ENCODE results near the gene DCLK2.
A peak's percentile ranks its signal among the peaks of the same experiment; 100 is the strongest.

DCLK2 gene

DNA sequence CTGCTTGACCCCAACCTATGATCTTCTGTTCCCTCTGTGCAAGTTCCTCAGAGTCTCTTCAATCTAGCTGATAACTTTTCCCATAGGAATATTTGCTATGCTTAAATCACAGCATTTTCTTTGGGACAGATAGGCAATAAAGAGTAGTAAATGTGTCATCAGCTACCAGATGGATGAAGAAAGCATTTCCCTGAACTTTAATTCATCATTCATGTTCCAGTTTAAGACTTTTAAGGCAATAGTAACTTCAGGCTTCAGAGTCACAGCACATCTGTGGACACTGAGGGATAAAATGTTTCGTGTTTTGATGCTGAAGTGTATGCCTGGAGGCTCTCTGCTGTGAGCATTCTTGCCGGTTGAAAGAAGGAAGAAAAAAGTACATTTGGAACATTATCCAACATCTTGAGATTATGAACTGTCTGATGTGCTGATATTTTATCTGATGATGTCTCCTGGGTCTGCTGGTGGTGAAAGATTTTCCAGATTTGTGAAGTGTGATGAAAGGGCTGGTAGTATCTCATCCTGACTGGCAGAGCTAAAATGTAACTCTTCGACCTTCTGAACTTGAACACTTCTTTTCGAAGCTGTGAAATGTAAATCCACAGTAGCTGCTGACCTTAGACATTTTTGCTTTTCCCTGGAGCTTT, 133.7 kb downstream of the DCLK2 start:
- DNase-seq = no peak

DNA sequence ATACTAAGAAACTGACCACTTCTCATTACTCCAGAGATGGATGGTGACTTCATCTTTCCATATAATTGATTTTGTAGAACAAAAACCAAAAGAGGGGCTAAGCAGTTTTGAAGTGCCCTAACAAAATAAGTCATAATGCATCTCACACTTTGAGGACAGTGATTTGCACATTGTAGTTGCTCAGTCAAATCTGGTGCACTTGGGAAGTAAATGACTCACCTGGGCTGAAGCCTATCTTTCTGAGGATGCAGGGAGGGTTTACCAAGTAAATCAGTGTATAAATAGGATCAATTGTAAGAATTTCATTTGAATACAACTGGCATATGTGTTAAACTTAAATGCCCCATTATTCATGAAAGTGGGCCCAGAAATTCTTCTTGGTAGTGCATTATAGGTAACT, 134.2 kb downstream of the DCLK2 start:
- no peak for DNase-seq

DNA sequence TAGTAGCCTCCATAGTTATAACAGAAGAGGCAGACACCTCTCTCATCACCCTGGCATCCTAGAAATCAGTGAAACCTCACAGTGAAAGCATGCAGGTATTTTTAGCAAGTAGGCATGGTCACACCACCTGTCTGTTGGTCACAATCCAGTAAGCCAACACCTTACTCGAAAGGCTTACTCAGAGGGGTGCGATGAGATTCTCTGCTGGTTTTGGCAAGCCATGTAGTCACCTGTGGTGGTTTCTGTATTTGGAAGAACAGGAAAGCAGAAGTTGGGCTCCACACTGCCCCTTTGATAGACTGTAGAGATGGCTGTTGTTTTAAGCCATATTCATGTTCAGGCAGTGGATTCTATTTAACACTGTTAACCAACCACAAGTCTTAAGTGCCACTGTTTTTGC, 134.7 kb downstream of the DCLK2 start:
- peak in 3 of 14 donors; percentile 27 to 97 (median 48) for DNase-seq

DNA sequence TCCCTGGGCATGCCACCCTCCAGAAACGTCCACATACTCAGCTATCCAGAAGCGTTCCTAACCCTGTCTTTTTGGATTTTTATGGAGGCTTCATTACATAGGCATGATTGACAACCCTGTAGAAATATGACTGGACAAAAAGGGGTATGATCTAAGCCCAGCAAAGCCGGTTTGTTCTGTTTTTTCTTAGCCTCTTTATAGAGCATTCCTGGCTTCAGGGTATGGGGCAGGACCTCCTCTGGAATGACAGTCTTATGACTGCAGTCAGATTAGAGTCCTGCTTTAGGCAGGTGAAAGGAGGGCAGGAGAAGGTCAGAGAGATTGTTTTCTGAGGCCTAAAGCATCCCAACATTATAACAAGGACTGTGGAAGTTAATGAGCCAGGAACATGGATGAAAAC, 137.4 kb downstream of the DCLK2 start:
- no peak for DNase-seq

DNA sequence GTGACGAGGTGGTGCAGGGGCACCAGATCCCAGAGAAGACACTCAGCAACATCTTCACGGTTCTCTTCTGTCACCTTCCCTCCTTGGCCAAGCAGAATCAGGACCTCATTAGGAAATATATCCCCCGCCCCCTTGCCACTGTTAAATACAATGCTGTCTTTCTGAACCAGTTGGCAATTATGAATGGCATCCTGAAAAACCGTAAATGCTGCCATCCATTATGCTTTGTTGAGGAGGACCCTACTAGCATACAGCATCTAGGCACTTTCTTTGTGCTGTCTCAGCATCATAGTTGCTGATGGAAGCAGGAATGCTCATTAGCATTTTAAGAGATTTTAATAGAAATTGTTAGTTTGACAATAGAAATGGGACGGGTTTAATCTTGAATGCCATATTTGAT, 138.5 kb downstream of the DCLK2 start:
- DNase-seq = peak in 5 of 14 donors; percentile 10 to 42 (median 19)

DNA sequence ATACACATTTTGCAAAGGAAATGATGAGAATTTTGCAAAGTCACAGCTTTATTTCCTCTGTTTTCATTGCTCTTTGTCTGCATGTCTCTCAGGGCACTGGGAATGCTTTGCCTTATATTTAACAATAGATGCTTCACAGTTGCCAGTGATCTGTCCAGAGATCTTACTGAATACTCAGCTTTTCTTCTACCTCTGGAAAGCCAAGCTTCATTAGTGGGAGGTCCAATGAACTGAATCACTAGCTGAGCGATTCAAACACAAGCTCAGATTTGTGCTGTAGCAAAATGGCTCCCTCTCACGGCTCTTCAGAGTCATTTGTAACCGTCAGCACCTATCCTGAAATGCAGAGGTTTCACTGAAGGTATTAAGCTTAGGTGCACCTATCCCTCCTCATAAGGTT, 138.9 kb downstream of the DCLK2 start:
- DNase-seq = peak in 5 of 14 donors; percentile 10 to 21 (median 14)

DNA sequence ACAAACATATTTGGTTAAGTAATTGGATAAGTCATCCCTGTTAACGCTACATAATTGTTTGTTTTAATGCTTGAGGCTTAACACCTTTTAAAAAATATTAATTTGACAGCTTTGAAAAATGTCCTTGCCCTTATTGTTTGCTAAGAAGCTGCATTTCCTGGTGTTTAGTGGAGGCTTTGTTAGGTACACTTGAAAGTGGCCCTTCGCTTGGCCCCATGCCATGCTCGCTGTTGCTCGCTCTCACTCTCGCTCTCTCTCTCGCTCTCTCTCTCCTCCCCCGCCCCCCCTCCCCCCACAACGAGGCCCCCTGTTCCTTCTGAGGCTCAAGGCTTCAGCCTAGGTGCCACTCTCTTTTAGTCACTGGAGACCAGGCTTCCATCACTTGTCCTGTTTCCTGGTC, 139.6 kb downstream of the DCLK2 start:
- peak in 2 of 14 donors; percentile 6 to 16 for DNase-seq

DNA sequence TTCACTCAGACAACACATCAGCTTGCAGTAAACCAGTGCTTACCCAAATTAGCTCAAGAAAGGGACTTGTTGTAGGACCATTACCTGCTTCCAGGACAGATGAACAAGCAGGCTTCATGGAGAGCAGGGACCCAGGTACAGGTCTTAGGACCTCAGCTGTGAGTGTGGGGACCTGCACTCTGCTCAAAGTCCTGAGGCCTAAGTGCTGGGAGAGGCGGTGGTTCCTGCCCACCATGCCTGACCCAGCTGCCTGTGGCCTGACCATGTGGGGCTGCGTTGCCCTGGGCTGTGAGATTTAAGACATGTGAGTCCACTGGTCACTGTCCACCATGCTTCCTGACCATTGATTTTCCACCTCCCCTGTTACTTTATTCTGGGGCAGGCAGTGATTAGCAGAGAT, 140.2 kb downstream of the DCLK2 start:
- DNase-seq = no peak

DNA sequence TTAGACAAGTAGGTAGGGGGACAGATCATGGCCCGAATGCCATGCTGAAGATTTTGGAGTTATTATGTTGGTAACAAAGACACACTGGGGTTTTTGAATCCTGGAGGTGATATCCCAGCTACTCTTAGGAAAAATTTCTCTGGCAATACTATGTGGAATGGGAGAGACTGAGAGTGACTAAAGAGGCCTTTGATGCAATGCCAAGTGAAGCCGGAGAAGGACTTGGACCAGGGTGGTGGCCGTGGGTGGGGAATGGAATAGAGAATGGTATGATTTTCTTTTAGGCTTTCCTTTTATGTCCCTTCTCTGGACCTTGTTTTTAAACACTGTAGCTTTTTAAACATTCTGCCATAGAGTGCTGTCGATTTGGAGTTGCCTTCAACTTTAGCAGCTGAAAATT, 141.6 kb downstream of the DCLK2 start:
- no peak for DNase-seq

DNA sequence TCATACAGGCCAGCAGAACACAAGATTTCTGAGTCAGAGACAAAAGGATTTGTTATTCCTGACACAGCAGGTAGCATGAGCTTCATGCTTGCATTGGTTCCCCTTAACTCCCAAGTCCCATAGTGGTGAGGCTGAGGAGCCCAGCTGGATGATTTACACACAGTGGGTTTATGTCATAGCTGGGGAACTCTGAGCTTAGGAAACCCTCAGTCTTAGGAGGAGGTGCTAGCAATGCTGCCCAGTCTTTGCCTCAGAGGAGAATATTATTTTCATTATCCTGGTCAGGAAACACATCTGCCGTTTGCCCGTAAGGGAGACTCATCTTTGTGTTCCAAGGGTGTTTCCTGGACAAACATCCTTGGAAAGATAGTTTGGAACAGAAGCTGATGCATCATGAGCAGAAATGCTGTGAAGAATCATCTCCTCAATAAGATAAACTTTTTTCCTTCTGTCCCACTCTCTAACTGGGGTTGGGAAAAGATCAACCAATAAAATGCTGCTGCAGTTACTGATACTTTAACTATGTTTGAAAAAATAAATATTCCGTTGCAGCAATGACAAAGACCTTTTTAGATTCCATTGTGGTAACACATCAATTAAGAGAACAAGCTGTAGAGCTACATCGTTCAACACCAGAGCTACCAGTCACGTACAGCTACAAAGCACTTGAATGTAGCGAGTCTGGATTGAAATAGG, 146.8 kb downstream of the DCLK2 start:
- DNase-seq = no peak

DNA sequence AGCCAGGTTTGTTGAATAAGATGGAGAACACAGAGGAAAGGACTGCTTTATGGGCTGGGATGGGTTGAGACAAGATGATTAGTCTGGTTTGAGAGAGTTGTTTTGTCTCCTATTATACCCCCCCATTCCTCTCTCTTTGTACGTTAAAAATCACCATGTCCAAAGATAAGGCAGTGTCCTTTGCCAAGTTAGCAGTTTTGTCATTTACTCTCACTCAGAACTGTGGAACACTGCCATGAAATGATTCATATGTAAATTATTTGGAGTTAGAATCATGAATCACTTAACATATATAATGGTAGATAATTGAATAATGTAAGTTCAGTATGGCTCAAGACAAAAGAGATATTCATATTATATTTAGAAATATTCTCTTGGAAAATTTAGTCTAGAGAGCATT, 151.3 kb downstream of the DCLK2 start:
- DNase-seq = no peak

DNA sequence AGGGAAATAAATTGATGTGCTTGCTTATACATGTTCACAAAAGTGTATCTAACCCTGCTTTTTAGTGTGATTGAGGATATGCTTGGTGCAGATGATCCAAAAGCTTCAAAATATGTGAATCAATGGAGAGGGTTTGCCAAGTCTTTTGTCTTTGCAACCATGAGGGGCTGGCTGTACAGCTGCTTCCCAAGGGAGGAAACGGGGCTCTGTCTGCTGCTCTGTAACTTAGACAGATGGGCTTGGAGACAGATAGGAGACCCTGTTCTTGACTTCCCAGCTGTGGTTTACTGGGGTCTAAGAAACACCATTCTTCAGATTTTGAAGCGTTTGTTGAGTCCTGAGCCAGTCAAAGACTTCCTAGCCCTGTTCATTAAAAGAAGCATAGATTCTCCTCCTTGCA, 152.3 kb downstream of the DCLK2 start:
- DNase-seq = no peak

DNA sequence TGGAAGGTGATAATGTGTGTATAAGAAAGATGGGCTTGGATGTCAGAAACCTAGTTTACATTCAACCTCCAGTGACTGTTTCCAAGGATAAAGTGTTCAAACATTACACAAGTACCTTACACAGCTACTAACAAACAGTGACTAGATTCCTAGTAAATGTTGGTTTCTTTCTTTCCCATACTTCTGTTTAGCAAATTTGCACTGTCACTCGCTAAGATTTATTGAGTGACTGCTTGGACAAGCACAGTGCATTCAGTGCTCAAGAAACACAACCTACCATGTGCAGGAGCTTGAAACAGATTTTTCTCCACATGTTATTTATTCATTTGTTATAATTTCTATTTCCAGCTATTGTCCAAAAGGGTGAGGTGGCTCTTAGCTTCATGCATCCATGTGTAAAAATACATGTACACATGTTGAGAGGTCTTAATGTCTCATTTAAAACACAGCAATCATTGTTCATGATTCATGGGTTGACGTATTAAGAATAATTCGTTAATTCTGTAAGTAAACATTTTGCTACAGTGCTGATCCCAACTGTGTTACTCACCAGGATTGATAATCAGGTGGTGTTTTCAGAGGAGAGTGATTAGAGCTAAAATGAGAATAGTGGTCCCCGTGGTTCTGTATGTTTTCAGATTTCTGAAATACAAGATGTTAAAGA, 153.0 kb downstream of the DCLK2 start:
- DNase-seq = no peak

DNA sequence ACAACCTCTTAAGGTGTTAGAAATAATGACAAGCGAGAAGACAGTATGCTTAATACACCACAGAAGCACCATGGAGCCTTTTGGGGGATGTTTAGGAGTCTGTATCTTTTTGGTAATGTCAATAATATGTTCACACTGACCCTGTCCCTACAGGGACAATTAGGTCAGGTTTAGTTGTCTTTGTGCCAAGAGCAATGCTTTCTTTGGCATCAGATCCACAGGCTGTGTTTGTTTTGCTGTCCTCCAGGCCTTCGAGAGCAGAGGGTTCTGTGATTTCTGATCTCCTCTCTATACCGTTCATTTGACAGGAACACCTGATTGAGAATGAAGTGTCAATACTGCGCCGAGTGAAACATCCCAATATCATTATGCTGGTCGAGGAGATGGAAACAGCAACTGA, 153.8 kb downstream of the DCLK2 start:
- no peak for DNase-seq

DNA sequence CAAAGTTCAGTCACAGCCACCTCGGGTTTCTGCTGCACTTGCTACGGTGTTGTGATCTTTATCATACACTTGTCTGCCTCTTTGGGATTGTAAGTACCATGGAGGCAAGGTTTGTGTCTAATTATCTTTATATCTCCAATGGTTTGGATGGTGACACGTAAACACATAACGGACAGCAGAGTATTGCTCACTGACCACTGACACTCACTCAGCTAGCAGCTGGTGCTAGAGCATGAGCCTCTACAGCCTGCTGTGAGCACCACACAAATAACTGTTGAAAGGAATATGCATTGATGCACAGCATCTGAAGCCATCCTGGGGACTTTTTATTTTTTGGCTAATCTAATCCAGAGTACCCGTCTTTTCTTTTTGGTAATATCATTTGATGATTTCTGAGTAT, 156.0 kb downstream of the DCLK2 start:
- no peak for DNase-seq

DNA sequence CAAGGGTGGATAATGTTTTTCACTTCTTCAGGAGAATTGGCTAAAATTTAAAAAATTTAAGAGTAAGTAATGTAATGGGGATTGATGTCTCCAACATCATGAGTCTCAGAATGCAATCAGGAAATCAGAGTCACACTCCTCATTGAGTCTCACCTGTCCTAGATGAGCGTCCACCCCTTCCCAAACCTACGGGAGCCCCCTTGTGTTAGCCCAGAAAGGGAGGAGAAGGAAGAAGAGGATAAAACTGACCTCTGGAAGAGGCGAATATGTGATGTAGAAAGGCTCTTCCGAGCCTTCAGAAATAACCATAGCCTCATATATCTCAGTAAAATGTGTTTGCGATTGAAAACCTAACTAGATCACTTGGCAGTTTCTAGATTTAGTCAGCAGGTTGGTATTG, 157.1 kb downstream of the DCLK2 start:
- DNase-seq = no peak

DNA sequence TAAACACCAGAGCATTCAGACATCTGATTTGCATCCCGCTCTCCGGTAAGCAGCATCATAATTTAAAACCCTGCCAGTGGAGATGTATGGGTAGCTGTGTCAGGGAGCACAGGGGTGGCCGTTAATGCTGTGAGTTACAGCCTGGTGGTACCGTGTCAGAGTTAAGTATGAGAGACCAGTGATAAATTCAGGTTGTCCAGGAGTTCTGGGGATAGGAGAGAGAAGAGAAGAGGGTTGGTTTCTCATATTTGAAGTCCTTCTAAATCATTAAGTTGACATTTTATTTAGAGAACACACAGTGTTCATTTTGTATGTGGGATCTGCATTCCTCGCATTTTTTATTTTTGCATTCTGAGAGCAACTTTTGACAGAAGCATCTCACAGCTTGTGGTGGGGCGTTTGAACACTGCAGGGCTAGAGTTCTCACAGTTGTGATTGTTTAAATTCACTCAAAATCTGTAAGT, 157.6 kb downstream of the DCLK2 start:
- DNase-seq = no peak

DNA sequence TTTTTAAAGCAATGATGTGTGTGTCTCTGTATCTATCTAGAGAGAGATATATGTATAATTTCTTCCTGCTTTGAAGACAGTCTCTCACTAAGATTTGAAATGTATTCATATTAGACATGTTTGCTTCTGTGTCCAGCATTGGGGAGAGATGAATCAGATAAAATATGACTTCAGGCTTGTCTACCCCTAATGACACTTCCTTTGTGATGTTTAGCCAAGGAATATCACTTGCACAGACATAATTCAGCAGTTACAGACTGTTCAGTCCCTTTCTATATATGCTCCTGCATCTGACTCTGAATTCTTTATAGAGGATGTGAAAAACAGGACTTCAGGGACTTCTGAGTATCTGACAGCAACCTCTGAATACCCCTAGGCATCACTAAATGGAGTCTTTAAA, 158.4 kb downstream of the DCLK2 start:
- DNase-seq = no peak

DNA sequence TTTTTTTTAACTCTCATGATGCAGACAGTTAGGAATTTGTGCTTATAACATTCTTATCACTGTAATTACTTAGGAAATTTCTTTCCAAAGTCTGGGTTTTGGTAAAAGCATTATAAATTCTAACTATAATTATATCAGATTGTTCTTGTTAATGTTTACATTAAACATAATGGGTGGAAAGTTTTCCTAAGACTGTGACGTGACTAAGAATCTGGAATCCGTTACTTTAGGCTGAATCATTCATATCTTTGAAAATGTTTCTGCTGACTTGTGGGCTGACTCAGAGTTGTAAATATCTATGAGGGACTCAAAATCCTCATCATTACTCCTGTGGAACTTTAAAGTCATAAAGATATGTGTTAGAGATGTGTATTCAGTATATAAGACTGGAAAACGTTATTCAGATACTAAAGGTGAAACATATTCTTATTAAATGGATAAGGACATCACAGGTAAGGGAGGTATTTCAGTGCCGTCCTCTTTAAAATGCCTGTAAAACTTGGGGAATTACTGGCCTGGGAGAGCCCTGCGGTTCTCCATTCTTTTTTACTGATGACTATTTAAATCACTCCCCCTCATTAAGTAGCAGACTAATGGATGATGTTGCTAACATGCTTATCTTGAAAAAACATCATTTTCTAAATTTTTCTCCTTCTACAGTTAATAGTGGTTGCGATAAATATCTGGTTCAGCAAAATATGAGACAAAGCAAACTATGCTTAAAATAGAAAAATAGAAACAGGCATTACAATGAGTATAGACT, 159.0 kb downstream of the DCLK2 start:
- no peak for DNase-seq

DNA sequence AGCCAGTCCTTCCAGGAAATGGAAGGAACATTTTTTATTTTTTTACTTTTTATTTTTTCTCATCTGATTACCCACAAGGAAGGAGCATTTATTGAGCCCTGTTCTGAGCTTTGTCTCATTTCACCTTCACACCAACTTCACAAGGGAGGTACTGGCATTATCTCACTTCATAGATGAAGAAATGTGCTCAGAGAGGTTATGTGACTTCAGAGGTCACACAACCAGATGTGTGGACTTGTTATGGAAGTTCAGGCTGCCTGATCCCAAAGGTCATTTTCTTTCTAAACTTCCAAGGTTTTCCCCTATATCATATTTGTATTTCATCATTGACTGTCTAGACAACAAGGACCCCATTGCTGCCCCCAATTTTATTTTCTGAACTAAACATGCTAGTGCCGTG, 160.3 kb downstream of the DCLK2 start:
- DNase-seq = no peak

DNA sequence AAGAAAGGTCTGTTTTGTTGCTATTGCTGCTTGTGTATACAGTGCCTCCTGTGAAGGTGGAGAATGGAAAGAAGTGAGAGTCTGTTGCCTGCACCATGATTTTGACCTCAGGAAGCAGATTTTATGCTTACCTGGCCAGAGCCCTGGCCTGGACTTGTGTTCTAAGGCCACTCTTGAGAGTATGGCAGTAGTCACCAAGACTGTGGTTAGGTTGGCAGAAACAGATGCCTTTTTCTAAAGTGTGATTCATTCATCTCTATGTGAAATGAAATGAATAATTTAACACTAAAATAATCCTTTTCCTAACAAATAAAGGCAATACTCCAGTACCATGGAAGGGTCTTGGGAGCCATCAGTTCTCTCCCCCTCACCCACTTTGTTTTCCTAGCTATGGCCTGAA, 161.8 kb downstream of the DCLK2 start:
- no peak for DNase-seq

DNA sequence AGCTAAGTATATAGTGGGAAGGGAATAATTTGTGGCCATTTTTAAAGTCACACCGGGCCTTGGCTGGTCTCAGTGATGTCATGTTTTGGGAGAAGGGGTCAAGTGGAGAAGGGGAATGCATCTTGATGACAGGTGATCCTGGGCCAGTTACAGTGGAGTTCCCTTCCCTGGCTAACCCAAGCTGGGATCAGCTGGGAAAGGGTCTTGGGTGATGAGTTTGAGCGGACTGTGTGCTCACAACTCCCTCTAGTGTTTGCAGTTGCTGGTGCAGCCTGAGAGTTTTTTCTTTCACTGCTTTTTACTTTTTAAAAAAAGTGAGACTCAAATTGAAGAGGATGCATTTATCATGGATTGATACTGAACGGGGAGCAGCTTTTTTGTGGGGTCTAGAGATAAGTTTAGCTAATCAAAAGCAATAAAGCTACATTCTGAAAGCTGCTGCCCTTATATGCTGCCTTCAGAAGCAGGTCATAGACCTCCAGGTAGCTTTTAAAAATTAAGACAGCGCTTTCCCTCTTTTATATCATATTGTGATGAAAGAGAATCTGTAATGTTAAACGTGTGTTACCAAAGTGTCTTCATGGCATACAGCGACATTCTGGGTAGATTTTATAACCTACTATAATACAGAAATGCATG, 164.7 kb downstream of the DCLK2 start:
- DNase-seq = peak in 2 of 14 donors; percentile 20 to 22

DNA sequence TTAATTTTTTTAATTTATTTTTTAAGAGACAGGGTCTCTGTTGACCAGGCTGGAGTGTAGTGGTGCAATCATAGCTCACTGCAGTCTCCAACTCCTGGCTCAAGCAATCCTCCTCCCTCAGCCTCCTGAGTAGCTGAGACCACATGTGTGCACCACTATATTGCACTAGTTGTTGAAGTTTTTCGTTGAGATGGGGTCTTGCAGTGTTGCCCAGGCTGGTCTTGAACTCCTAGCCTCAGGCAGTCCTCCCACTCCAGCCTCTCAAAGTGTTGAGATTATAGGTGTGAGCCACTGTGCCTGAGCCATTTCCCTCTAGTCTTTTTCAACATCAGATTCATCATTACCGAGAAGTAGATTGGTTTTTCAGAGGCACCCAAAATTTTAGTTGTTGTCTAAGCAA, 165.7 kb downstream of the DCLK2 start:
- no peak for DNase-seq
